HG03095 (cell line): ENCODE measurements around the gene CGRRF1.

Source experiments
- ATAC-seq: cut with Tn5 transposase; IDR thresholded peaks from one replicate; pipeline ENCODE4 v1.9.1; 2021; ENCODE audit warnings: moderate library complexity; ENCODE audit not compliant: unreplicated experiment

Gene CGRRF1

DNA sequence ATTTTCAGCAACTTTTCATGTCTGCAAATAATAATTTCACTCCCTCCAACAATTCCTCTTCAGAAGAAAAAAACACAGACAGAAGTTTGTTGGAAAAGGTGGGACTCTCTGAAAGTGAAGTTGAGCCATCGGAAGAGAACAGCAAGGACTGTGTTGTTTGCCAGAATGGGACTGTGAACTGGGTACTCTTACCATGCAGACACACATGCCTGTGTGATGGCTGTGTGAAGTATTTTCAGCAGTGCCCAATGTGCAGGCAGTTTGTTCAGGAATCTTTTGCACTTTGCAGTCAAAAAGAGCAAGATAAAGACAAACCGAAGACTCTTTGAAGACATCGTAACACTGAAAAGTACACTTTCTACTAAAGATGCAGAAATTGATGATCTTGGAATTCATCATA lies 28.3 kb downstream of the CGRRF1 start:
- ATAC-seq: no peak

DNA sequence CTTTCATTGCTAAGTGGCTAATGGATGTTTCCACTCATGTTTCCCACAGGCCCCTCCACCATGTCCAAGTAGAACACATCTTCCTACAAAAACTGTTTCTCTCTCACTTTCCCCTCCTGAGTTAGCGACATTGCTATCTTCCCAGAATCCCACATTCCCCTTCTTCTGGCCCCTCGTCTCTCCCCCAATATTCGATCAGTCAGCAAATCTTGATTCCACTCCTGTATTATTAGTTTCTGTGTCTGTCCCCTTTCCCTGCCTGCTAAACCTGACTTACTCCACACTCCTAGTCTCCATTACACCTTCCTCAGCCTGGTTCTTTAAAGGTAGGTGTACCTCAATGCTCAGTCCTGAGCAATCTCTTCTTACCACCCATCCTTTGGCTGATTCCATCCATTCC lies 37.9 kb downstream of the CGRRF1 start:
- no peak for ATAC-seq

GRCh38 chr14:54548491-54548890 lies 38.8 kb downstream of the CGRRF1 start:
- no peak for ATAC-seq

DNA sequence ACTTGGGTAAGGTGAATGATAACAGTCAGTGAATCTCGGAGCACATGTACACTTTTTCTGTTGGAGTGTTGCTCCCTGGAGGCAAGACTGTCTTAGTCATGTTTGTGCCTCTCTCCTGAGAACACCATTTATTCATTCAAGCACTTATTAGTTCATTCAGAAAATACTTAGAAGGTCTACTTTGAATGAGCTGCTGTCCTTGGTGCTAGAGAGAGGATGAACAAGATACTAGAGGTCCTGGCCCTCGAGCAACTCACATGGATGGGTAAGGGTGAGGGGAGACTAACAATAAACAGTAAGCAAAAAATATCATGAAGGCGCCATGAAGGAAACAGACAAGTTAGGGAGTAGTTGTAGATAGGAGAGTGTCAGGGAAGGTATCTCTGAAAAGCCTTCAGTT lies 40.2 kb downstream of the CGRRF1 start:
- ATAC-seq: no peak

DNA sequence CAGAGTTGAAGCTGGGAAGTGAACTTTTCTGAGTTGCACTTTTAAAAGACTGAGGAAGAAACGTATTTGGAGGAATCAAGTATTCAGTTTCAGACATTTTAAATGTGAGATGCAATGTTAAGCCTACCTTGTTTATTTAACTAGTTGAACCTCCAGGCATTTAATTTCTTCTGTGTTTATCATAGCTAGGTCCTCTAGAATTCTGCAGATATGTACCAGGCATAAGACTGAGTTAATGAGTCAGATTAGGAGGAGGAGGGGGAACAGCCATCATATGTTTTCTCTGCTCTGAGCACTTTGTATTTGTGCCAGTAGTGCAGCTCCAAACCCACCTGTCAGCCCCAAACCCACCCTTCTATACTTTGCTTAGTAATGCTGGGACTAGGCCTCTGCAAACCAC lies 40.8 kb downstream of the CGRRF1 start:
- no peak for ATAC-seq

GRCh38 chr14:54554401-54554800 lies 44.7 kb downstream of the CGRRF1 start:
- no peak for ATAC-seq

GRCh38 chr14:54555651-54556050 lies 45.9 kb downstream of the CGRRF1 start:
- ATAC-seq: no peak

- no peak for ATAC-seq
Measured at GRCh38 chr14:54556535-54556934, 46.8 kb downstream of the CGRRF1 start.

DNA sequence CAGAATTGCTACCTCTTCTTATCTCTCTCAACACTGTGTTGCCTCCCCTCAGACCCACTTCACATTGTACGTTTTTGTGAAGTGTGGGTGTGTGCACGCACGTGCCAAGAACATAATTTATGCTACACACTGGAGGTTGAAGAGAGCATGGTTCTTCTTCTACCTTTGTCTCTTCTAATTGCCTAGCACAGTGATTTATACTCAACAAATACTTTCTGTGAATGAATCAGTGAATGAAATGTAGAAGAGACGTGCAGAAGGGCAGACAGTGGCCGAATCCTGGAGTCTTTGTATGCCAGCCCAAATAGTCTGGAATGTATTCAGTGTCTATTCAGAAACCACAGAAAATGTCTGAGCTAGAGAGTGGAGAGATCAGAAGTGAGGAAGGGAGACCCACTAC lies 52.6 kb downstream of the CGRRF1 start:
- no peak for ATAC-seq

DNA sequence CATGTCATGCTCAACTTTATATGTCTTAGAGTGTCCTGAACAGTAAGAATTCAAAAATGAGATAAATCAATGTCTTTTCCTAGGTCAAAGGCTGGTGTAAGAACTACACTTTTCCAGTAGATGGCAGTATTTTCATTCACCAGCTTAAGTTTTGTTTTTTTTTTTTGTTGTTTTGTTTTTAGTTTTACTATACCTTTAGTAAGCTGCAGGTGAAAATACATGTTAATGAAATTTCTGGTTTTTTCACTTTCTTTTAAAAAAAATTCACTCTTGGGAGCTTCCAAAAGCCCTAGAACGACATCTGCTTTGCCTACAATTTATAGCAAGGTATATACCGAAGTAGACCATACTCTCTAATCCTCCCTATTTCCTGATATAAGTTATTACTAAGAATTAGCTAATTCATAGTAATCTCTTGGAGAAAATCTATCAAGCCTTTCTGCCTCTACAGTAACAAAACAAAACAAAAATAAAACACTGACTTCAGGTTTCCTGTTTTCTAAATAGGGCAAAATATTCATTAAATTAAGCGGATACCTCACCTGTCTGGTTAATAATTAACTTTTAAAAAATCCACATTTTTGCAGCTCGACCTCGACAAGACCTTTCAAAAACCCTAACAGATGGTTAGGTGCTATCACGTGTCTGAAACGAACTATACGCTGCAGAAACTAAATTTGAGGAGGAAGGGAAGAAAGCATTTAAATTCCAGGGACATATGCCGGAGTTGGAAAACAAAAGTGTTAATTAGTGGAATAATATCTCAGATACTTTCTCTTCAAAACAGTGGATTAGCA lies 54.6 kb downstream of the CGRRF1 start:
- no peak for ATAC-seq

- ATAC-seq: peak; percentile 38
Measured at GRCh38 chr14:54564868-54565784, 55.4 kb downstream of the CGRRF1 start.

GRCh38 chr14:54565785-54566409 lies 56.2 kb downstream of the CGRRF1 start:
- ATAC-seq: peak; percentile 44

DNA sequence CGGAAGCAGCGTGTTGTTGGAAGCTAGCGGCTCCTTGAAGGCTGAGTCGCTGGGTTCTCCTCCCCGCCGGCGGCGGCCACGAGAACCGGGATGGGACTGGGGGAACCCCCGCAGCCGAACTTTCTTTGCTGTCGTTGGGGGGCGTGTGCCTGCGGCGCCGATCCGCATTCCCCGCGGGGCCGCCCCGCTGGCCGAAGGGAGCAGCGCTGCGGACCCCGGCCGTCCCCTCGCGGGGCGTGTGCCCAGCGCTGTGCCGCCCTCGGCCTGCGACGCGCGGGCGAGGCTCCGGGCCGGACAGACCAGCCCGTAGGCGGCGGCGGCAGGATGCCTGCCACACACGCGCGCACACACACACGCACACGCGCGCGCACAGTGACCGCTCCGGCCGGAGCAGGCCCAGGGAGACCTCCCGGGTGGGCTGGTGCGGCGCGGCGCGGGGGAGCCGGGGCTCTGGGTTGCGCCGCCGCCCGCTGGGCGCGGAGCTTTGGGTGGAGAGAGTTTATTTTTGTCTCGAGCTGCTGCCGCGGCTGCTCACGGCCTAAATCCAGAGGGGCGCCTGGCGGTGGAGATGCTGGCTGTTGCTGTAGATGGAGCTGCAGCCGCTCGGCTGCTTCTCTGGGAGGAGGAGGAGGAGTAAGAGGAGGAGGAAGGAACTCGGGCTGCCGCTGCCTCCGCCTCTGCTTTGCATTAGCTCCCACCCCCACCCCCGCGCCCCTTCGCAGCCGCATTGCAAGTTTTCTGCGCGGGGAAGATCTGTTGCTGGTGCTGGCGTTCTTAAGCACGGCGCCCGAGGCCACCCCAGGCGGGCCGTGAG lies 56.9 kb downstream of the CGRRF1 start, which contains the start of gene SAMD4A:
Gene SAMD4A (plus strand): TSS at position 719 of the 814 bp plus-strand sequence. CDS start 789 bp downstream, outside the sequence.
- ATAC-seq: peak; percentile 36

- ATAC-seq: no peak
Measured at GRCh38 chr14:54567224-54567638, 57.5 kb downstream of the CGRRF1 start.

DNA sequence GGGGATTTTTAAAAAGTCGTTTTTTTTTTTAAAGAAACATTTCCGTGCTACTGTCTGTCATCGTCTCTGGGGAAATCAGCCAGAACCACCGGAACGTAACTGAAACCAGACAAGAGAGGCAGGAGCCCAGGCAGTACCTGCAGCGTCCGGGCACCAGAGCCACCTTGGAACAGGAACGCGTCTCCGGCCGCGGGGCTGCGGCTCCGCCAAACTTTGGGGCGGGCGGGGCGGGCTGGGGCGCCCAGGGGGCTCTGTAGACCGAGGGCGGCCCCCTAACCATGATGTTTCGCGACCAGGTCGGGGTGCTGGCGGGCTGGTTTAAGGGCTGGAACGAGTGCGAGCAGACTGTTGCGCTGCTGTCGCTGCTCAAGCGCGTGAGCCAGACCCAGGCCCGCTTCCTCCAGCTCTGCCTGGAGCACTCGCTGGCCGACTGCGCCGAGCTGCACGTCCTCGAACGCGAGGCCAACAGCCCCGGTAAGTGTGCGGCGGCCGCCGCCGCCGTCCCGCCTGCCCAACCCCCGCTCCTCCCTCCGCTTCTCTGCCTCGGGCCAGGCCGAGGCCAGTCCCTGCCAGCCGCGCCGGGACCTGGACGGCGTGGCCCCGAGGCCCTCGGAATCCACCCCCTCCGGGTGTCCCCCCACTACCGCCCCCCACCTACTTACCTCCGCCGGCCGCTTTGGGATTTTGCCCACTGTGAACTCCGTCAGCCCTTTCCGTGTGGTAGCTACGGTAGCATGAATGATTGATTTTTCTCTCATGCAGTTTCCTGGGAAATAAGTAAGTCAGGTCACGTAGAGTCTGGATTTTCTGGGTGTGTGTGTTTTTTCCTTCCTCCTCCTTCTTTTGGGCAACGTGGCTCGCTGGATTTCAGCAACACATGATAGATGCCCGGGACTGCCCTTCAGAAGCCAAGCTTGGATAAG lies 58.2 kb downstream of the CGRRF1 start:
- ATAC-seq: no peak

- ATAC-seq: no peak
Measured at GRCh38 chr14:54568821-54569595, 59.3 kb downstream of the CGRRF1 start.

GRCh38 chr14:54570047-54570446 lies 60.3 kb downstream of the CGRRF1 start:
- no peak for ATAC-seq

DNA sequence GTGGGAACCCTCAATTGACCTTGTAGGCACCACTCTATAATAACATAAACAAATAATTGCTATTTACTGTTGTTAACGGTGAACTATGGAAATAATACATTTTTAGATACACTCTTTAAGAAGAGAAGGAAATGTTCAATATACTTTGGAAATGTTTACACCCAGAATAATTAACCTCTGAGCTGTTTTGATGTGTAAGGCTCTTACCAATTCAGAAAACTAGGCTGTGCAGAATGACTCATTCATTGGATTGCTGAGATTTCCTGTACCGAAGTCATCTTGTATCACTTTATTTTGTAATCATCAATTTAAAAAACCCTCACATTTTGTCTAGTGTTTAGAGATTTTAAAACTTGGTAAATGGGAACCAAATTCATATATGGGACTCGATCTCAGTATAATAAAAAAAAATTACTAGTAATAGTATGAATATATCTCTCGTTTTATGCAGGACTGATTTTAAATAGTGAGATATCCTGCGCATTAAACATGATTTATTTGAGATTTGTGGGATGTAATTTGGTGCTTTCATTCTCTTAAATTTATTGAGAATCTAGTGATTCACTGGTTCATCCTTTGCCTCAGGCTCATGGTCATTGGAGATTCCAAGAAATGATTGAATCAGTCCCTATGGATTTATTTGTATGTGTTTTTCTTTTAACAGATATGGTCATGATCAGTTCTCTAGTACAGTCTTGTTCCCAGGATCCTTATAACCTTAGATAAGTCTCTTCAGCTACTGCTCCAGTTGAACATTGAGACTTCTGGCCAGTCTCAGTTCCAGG lies 61.1 kb downstream of the CGRRF1 start:
- ATAC-seq: no peak
